Stimulated activated memory B cell treated with anti-CD40 and anti-IgM and Interleukin-4, amounts not matched to agents 10 μg/mL and 1 μg/mL and 100 μg/mL, for 72 hours (primary cell): ENCODE data around the gene MMP17.
"Not testable (repeated sequence)": the region's sequence is repeated elsewhere in the genome, so short reads cannot be mapped to it uniquely, and the experiment has no call there.

Experiments
- ATAC-seq: fragments of 150-1000 bp; cut with Tn5 transposase; 2 replicates; pipeline ENCODE4 v1.10.0; 2021
- H3K27ac Mint-ChIP-seq: one replicate; pipeline ENCODE4 v1.8.0; 2022; ENCODE audit warnings: mild to moderate bottlenecking, mixed read lengths
- H3K27me3 Mint-ChIP-seq: one replicate; pipeline ENCODE4 v1.8.0; 2022; ENCODE audit warnings: mixed read lengths
- H3K36me3 Mint-ChIP-seq: one replicate; pipeline ENCODE4 v1.8.0; 2022; ENCODE audit warnings: mixed read lengths
- H3K4me1 Mint-ChIP-seq: one replicate; pipeline ENCODE4 v1.8.0; 2022; ENCODE audit warnings: mixed read lengths
- H3K4me3 Mint-ChIP-seq: one replicate; pipeline ENCODE4 v1.8.0; 2022; ENCODE audit warnings: mild to moderate bottlenecking, moderate library complexity, mixed read lengths
- H3K9me3 Mint-ChIP-seq: one replicate; pipeline ENCODE4 v1.8.0; 2022; ENCODE audit warnings: mixed read lengths

The MMP17 gene

DNA sequence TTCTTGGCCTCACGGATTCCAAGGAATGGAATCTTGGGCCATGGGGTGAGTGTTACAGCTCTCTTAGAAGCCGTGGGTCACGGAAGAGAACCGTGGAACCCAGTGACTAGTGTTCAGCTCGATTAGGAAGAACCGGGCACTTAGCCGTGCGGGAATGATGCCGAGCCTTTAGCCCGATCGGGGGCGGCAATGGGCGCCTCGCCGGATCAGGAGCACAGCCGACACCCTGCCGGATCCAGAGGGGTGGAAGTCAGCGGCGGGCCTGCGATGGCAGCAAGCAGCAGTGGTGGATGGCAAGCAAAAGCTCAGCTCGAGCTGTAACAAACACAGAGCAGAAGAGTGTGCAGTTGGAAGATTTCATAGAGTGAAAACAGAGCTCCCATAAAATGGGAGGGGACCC, 45.1 kb downstream of the MMP17 start:
- Mint-ChIP-seq H3K27me3 (peaks cover 11% of the 10 kb centered on the region), H3K27ac (no peak overlapping the region), H3K4me3 (no peak overlapping the region), H3K4me1 (no peaks in the 10 kb centered on the region), H3K9me3 (peaks cover 2% of the 10 kb centered on the region), H3K36me3 (peaks cover 4% of the 10 kb centered on the region)
- ATAC-seq, result no peak

DNA sequence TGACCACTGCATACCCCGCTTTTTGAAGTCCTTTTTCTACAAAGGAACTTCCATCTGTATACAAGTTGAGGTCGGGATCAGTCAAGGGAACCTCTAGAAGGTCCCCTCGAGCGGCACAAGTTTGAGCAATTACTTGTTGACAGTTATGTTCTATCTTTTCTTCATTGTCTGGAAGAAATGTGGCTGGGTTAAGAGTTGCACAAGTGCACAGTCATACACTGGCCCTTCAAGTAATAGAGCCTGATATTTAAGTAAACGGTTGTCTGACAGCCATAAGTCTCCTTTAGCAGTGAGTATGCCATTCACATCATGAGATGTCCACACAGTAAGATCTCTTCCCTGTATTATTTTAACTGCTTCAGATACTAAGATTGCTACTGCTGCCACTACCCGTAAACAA, 46.8 kb downstream of the MMP17 start:
- H3K27me3 Mint-ChIP-seq, result peaks cover 11% of the 10 kb centered on the region
- not testable (repeated sequence) for H3K4me3 Mint-ChIP-seq, H3K9me3 Mint-ChIP-seq, H3K4me1 Mint-ChIP-seq, ATAC-seq, H3K27ac Mint-ChIP-seq, H3K36me3 Mint-ChIP-seq

DNA sequence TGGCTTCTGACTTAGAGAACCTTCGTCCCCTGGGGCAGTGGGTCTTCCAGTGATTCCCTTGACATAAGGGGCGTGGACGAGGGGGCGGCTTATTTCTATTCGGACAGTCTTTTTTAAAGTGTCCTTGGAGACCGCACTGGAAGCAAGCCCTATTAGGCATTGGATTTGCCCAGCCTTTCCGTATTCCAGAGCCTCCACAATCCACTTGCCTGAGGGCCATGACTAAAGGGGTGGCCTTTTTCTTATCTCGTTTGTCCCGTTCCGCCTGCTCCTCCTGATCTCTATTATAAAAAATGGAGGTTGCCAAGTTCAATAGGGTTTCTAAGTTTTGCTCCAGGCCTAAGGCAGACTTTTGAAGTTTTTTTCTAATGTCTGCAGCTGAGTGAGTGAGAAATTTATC, 49.0 kb downstream of the MMP17 start:
- not testable (repeated sequence) for H3K4me3 Mint-ChIP-seq, H3K27ac Mint-ChIP-seq, H3K4me1 Mint-ChIP-seq, H3K36me3 Mint-ChIP-seq, H3K27me3 Mint-ChIP-seq, H3K9me3 Mint-ChIP-seq, ATAC-seq

DNA sequence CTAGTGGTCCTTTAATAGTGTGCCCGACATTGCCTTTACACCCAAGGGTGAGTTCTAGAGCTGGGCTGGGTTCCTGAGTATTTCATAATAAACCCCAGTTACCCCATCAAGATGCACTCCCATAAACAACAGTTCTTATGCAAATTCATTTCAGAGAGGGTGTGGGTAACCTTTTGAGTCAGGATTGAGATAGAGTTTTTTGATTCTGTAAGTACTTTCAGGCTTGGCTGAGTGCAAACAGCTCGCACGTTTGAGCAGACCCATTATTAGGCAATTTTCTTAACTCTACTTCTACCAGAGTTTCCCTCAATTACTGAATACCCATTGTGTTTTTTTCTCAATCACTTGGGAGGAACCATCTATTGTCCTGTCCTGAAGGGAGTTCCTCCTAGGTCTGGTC, 50.2 kb downstream of the MMP17 start:
- H3K9me3 Mint-ChIP-seq, H3K27ac Mint-ChIP-seq, H3K4me3 Mint-ChIP-seq, H3K4me1 Mint-ChIP-seq, ATAC-seq, H3K36me3 Mint-ChIP-seq: not testable (repeated sequence)
- H3K27me3 Mint-ChIP-seq, result peaks cover 16% of the 10 kb centered on the region

DNA sequence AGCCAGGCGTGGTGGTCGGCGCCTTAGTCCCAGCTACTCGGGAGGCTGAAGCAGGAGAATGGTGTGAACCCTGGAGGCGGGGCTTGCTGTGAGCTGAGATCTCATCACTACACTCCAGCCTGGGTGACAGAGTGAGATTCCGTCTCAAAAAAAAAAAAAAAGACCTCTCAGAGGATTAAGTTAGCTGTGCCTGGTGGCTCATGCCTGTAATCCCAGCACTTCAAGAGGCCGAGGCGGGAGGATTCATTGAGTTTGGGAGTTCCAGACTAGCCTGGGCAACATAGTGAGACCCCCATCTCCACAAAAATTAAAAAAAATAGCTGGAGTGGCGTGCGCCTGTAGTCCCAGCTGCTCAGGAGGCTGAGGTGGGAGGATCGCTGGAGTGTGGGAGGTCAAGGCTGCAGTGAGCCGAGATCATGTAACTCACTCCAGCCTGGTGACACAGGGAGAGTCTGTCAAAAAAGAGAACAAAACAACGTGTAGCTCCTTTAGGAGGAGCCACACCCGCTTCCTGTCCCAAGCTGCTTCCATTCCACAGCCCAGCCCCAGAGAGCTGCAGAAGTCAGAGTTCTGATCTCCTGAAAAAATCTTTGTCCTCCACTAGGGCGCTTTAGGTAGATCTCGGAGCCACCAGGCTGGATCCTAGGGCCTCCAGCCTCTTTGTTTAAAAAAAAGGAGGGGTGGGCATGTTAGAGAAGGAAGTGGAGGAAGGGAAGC, 54.8 kb downstream of the MMP17 start:
- Mint-ChIP-seq H3K4me1 (peaks cover 6% of the 10 kb centered on the region), H3K9me3 (peaks cover 6% of the 10 kb centered on the region), H3K27me3 (peaks cover 36% of the 10 kb centered on the region), H3K27ac (no peak overlapping the region), H3K36me3 (peaks cover 6% of the 10 kb centered on the region), H3K4me3 (no peak overlapping the region)
- ATAC-seq, result no peak

DNA sequence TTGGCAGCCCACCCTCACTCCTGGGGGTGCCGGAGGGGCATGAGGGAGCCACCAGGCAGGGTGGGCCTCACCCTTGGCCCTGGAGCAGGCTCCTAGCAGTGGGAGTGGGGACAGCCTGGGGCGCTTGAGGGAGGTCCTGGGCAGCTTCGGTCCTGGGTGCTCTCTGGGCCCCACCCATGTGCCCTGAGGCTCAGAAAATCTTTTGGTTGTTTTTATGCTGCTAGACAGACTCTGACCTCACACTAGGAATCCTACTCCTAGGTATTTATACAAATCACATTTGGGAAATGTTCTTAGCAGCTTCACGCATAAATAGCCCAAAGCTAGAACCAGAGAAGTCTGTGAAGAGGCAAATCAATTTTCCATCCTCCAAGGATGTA, 55.3 kb downstream of the MMP17 start:
- Mint-ChIP-seq H3K4me1 (peaks cover 6% of the 10 kb centered on the region), H3K27me3 (peaks cover 42% of the 10 kb centered on the region), H3K27ac (no peak overlapping the region), H3K4me3 (no peak overlapping the region), H3K9me3 (peaks cover 6% of the 10 kb centered on the region), H3K36me3 (peaks cover 6% of the 10 kb centered on the region)
- no peak for ATAC-seq

DNA sequence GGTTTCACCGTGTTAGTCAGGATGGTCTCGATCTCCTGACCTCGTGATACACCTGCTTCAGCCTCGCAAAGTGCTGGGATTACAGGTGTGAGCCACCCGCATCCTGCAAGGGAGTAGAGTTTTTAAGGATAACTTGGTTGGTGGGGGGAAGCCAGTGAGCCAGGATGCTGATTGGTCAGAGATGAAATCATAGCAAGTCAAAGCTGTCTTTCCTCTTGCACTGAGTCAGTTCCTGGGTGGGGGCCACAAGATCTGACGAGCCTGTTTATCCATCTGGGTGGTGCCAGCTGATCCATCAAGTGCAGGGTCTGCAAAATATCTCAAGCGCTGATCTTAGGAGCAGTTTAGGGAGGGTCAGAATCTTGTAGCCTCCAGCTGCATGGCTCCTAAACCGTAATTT, 56.9 kb downstream of the MMP17 start:
- H3K4me1 Mint-ChIP-seq, H3K4me3 Mint-ChIP-seq, H3K36me3 Mint-ChIP-seq, H3K27ac Mint-ChIP-seq, ATAC-seq, H3K9me3 Mint-ChIP-seq: not testable (repeated sequence)
- peaks cover 47% of the 10 kb centered on the region for H3K27me3 Mint-ChIP-seq

DNA sequence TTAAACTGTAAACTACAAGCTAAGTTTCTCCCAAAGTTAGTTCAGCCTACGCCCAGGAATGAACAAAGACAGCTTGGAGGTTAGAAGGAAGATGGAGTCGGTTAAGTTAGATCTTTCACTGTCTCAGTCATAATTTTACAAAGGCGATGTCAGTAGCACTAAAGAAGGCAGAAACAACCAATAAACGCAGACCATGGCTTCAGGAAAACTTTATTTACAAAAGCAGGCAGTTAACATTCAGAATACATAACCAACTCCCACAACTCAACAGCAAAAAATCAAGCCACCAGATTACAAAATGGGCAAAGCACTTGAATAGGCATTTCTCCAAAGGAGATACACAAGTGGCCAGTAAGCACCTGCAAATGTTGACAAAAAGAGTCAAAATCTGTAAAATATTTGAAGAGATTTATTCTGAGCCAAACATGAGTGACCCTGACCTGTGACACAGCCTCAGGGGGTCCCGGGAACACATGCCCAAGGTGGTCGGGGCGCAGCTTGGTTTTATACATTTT, 57.4 kb downstream of the MMP17 start:
- peaks cover 6% of the 10 kb centered on the region for H3K9me3 Mint-ChIP-seq
- no peak for ATAC-seq
- no peak overlapping the region for H3K27ac Mint-ChIP-seq
- peaks cover 6% of the 10 kb centered on the region for H3K4me1 Mint-ChIP-seq
- H3K36me3 Mint-ChIP-seq, result peaks cover 6% of the 10 kb centered on the region
- H3K27me3 Mint-ChIP-seq, result peaks cover 47% of the 10 kb centered on the region
- H3K4me3 Mint-ChIP-seq, result no peak overlapping the region

DNA sequence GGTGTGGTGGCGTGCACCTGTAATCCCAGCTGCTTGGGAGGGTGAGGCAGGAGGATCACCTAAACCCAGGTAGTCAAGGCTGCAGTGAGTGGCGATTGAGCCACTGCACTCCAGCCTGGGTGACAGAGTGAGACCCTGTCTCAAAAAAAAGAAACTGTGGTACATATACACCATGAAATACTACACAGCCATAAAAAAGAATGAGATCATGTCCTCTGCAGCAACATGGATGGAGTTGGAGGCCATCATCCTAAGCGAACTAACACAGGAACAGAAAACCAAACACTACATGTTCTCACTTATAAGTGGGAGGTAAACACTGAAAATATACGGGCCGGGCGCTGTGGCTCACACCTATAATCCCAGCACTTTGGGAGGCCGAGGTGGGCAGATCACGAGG, 63.5 kb downstream of the MMP17 start:
- not testable (repeated sequence) for H3K36me3 Mint-ChIP-seq, H3K4me3 Mint-ChIP-seq, ATAC-seq, H3K27ac Mint-ChIP-seq, H3K9me3 Mint-ChIP-seq
- Mint-ChIP-seq H3K27me3 (peaks cover 14% of the 10 kb centered on the region), H3K4me1 (peaks cover 17% of the 10 kb centered on the region)

DNA sequence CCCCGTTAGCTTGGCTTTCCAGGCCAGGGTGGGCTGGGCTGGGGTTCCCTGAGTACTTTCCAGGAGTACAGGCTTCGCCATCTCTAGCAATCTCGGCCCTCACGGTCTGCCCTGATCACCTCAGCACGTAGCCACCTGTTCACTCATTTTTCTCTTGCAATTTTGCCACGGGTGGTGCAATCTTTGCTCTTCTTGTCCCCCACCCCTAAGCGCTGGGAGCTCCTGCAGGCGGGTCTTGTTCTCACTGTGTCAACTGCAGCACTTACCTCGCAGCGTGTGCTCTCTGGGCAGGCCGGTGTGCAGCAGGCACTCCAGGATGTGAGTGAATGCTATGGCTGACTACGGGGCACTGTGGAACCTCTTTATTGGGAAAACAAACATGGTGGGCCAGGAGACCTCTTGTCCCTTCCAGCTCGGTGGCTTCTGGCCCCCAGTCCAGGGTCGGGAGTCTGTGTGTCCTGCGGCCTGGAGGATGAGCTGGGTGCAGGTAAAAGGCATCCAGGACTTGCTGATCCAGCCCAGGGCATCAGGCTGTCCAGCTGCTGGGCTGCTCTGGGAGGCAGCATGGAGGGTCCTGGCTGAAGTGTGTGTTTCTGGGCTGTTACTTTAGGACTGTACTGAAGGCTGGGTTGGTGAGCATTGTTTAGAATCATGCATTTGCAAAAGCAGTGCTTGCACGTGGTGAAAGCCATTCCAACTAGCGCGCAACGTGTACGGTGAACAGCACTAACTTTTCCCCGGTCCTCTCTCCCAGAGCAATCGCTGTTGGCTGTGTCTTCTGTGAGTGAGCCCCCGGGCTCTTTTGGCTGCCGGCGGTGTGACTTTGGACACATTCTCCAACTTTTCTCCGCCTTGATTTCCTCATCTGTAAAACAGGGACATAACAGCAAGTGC, 64.8 kb downstream of the MMP17 start:
- Mint-ChIP-seq H3K9me3 (no peaks in the 10 kb centered on the region), H3K4me1 (peaks cover 16% of the 10 kb centered on the region), H3K4me3 (no peak overlapping the region), H3K27me3 (peaks cover 11% of the 10 kb centered on the region), H3K27ac (no peak overlapping the region), H3K36me3 (peaks cover 7% of the 10 kb centered on the region)
- ATAC-seq, result no peak

DNA sequence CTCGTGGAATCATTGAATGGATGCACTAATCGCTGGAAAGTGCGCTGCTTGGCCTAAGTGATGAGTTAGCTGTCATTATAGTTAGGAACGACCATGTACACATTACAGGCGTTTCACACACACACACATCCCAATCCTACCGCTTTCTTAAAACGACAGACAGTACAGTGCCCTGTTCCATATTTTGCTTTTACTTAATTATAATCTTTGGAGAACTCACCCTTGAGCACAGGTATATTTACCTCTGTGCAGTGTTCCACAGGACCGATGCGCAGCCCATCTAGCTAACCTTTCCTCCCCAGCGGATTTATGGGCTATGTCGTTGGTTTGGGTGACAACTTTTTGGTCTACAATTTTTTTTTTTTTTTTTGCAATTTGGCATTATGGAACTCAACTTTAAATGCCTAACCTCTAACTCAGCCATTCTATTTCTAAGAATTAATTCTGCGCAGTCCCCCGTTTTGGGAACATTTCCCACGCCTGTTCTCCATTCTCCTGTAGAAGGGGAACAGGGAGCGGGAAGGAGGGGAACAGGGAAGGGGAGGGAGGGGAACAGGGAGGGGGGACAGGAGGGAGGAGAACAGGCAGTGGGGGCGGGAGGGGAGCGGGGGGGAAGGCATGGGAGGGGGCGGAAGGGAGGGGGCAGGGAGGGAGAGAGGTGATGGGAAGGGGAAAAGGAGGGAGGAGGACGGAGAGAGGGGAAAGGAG, 65.6 kb downstream of the MMP17 start:
- Mint-ChIP-seq H3K4me1 (peaks cover 22% of the 10 kb centered on the region), H3K4me3 (peak overlapping the region; percentile 75), H3K9me3 (no peaks in the 10 kb centered on the region), H3K27me3 (peaks cover 3% of the 10 kb centered on the region), H3K36me3 (peaks cover 13% of the 10 kb centered on the region), H3K27ac (no peak overlapping the region)
- ATAC-seq, result no peak

DNA sequence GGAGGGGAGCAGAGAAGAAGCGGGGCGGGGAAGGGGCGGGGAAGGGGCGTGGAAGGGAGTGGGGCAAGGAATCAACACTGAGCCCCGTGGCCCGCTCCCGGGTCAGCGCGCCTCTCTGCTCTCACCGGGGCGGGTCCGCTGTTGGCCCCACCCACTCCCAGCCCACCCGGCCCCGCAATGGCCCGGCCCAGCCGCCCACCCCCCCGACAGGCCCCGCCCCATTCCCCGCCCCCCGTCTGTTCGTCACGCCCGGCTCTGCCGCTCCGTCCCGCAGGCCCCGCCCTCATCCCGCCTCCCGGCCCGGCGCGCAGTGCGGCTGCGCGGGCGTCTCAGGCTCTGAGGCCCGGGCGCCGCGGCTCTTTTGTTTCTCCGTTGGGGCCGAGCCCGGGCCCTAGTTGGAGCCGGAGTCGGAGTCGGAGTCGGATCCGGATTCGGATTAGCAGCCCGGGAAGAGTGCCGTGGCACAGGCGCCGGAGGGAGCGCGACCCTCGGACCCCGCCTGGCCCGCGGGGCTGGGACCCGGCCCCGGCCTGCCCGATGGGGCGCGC, 66.2 kb downstream of the MMP17 start, which contains the start of gene ULK1:
Gene ULK1, plus strand, starts transcription at position 310 of the 548 bp plus-strand sequence. CDS start 380 bp downstream, outside the sequence.
- peak within 1 kb of the TSS; percentile 88 for H3K4me3 Mint-ChIP-seq
- H3K4me1 Mint-ChIP-seq, result peaks cover 22% of the 10 kb centered on the region
- H3K9me3 Mint-ChIP-seq, result no peaks in the 10 kb centered on the region
- peaks cover 13% of the 10 kb centered on the region for H3K36me3 Mint-ChIP-seq
- peak; percentile 90 for ATAC-seq
- no peaks in the 10 kb centered on the region for H3K27me3 Mint-ChIP-seq
- H3K27ac Mint-ChIP-seq, result peak within 1 kb of the TSS; percentile 87

DNA sequence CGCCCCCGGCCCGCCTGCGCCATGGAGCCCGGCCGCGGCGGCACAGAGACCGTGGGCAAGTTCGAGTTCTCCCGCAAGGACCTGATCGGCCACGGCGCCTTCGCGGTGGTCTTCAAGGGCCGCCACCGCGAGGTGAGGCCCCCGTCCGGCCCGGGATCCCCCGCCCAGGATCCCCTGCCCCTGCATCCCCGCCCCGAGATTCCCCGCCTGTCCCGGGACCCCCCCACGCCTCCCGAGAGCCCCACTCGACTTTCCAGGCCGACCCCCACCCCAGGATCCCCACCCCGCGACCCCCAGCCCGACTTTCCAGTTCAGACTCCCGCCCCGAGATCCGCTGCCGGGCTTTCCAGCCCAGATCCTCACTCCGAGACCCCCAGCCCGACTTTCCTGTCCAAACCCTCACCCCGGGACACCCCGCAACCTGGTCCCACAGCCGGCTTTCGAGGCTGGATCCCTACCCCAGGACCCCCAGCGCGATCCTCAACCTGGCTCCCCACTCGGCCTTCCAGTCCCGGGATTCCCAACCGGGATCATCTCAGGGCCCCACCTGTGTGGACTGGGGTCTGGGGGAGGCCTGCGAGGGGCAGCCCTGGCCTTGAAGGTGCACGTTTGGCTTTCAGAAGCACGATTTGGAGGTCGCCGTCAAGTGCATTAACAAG, 66.9 kb downstream of the MMP17 start:
- no peak for ATAC-seq
- no peaks in the 10 kb centered on the region for H3K27me3 Mint-ChIP-seq
- H3K9me3 Mint-ChIP-seq, result no peaks in the 10 kb centered on the region
- H3K27ac Mint-ChIP-seq, result peak overlapping the region; percentile 87
- H3K4me1 Mint-ChIP-seq, result peaks cover 25% of the 10 kb centered on the region
- H3K36me3 Mint-ChIP-seq, result peaks cover 13% of the 10 kb centered on the region
- peak overlapping the region; percentile 88 for H3K4me3 Mint-ChIP-seq

DNA sequence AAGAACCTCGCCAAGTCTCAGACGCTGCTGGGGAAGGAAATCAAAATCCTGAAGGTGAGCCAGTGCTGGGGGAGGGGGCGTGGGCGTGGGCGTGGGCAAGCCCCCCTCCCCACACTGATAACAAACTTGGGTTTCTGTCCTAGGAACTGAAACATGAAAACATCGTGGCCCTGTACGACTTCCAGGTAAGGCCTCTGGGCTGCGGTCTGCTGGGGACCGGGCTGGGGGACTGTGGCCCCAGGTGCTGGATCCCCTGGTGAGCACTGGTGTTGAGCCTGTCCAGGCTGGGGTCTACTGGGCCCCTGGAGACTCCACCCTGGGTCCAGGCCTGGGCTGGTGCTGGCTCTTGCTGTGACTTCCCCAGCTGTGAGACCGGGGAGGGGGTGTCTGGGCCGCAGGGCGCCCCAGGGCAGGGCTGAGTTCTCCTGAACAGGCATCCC, 67.5 kb downstream of the MMP17 start:
- peak overlapping the region; percentile 88 for H3K4me3 Mint-ChIP-seq
- no peaks in the 10 kb centered on the region for H3K27me3 Mint-ChIP-seq
- no peak for ATAC-seq
- peak overlapping the region; percentile 87 for H3K27ac Mint-ChIP-seq
- H3K36me3 Mint-ChIP-seq, result peaks cover 13% of the 10 kb centered on the region
- no peaks in the 10 kb centered on the region for H3K9me3 Mint-ChIP-seq
- H3K4me1 Mint-ChIP-seq, result peaks cover 28% of the 10 kb centered on the region
